ENCODE measurements around the gene PCGF2. TPM values are rescaled to one million over a fixed set of nuclear protein-coding genes. Genes with fewer than 3 reads are reported as not detected.
A peak's percentile ranks its signal among the peaks of the same experiment; 100 is the strongest.

The PCGF2 gene
- total and polyA plus RNA-seq, 5 donors from 2014 or later, result 0.25 TPM; not detected in 4

GRCh38 chr17:38740044-38740443 is 8.1 kb downstream of the PCGF2 start:
- H3K4me3 ChIP-seq (ENCODE audit: low read depth, low read length), result no peak overlapping the region
- DNase-seq (no peak), ATAC-seq (ENCODE audit: low read depth in 2 of 2) (no peak)
- peaks cover 4% of the 10 kb centered on the region for H3K4me1 ChIP-seq (ENCODE audit: control insufficient read depth, insufficient read depth, low read length, poor library complexity, severe bottlenecking)
- no peak overlapping the region for H3K27ac Mint-ChIP-seq
- peaks cover 5% of the 10 kb centered on the region for H3K27me3 Mint-ChIP-seq
- no peak overlapping the region for H3K27ac ChIP-seq (ENCODE audit: insufficient read depth, low read length, poor library complexity, severe bottlenecking)
- H3K9me3 ChIP-seq (ENCODE audit: control insufficient read depth in 2 of 2, low read length in 2 of 2), result no peaks in the 10 kb centered on the region
- H3K9me3 Mint-ChIP-seq, result peaks cover 0 to 2% (median 0%) of the 10 kb centered on the region in 7 donors
- H3K4me1 Mint-ChIP-seq, result peaks cover 0 to 4% (median 0%) of the 10 kb centered on the region in 4 donors
- H3K27me3 ChIP-seq (ENCODE audit: control insufficient read depth, insufficient read depth, low read length), result no peaks in the 10 kb centered on the region
- H3K4me3 Mint-ChIP-seq, result no peak overlapping the region
- H3K36me3 ChIP-seq (ENCODE audit: control insufficient read depth, insufficient read depth, low read length), result no peaks in the 10 kb centered on the region
- no peaks in the 10 kb centered on the region for H3K36me3 Mint-ChIP-seq

- Mint-ChIP-seq H3K27ac (no peak overlapping the region), H3K4me1 (peaks cover 0 to 12% (median 5%) of the 10 kb centered on the region in 4 donors), H3K4me3 (no peak overlapping the region), H3K36me3 (no peaks in the 10 kb centered on the region), H3K9me3 (peaks cover 0 to 2% (median 0%) of the 10 kb centered on the region in 7 donors), H3K27me3 (no peaks in the 10 kb centered on the region)
- Histone ChIP-seq H3K27ac (ENCODE audit: insufficient read depth, low read length, poor library complexity, severe bottlenecking) (no peak overlapping the region), H3K36me3 (ENCODE audit: control insufficient read depth, insufficient read depth, low read length) (no peaks in the 10 kb centered on the region), H3K4me1 (ENCODE audit: control insufficient read depth, insufficient read depth, low read length, poor library complexity, severe bottlenecking) (peaks cover 10% of the 10 kb centered on the region), H3K9me3 (ENCODE audit: control insufficient read depth in 2 of 2, low read length in 2 of 2) (no peaks in the 10 kb centered on the region), H3K4me3 (ENCODE audit: low read depth, low read length) (no peak overlapping the region), H3K27me3 (ENCODE audit: control insufficient read depth, insufficient read depth, low read length) (no peaks in the 10 kb centered on the region)
- DNase-seq, result no peak
- no peak for ATAC-seq (ENCODE audit: low read depth in 2 of 2)
These were observed 8.8 kb downstream of the PCGF2 start for GRCh38 chr17:38739305-38739704.

- no peak overlapping the region for H3K27ac Mint-ChIP-seq
- Histone ChIP-seq H3K27me3 (ENCODE audit: control insufficient read depth, insufficient read depth, low read length) (no peaks in the 10 kb centered on the region), H3K36me3 (ENCODE audit: control insufficient read depth, insufficient read depth, low read length) (no peaks in the 10 kb centered on the region), H3K4me1 (ENCODE audit: control insufficient read depth, insufficient read depth, low read length, poor library complexity, severe bottlenecking) (peaks cover 15% of the 10 kb centered on the region), H3K27ac (ENCODE audit: insufficient read depth, low read length, poor library complexity, severe bottlenecking) (no peak overlapping the region), H3K4me3 (ENCODE audit: low read depth, low read length) (no peak overlapping the region), H3K9me3 (ENCODE audit: control insufficient read depth in 2 of 2, low read length in 2 of 2) (no peaks in the 10 kb centered on the region)
- no peak for DNase-seq
- H3K4me3 Mint-ChIP-seq, result no peak overlapping the region
- H3K27me3 Mint-ChIP-seq, result no peaks in the 10 kb centered on the region
- H3K4me1 Mint-ChIP-seq, result peaks cover 0 to 18% (median 10%) of the 10 kb centered on the region in 4 donors
- peaks cover 0 to under 1% (median 0%) of the 10 kb centered on the region in 7 donors for H3K9me3 Mint-ChIP-seq
- ATAC-seq (ENCODE audit: low read depth in 2 of 2), result no peak
- H3K36me3 Mint-ChIP-seq, result no peaks in the 10 kb centered on the region
These were observed 9.4 kb downstream of the PCGF2 start for GRCh38 chr17:38738686-38739085.

GRCh38 chr17:38738007-38738662 is 10.0 kb downstream of the PCGF2 start:
- no peak for ATAC-seq (ENCODE audit: low read depth in 2 of 2)
- Histone ChIP-seq H3K4me1 (ENCODE audit: control insufficient read depth, insufficient read depth, low read length, poor library complexity, severe bottlenecking) (peaks cover 15% of the 10 kb centered on the region), H3K9me3 (ENCODE audit: control insufficient read depth in 2 of 2, low read length in 2 of 2) (no peaks in the 10 kb centered on the region), H3K4me3 (ENCODE audit: low read depth, low read length) (no peak overlapping the region), H3K36me3 (ENCODE audit: control insufficient read depth, insufficient read depth, low read length) (no peaks in the 10 kb centered on the region), H3K27me3 (ENCODE audit: control insufficient read depth, insufficient read depth, low read length) (no peaks in the 10 kb centered on the region), H3K27ac (ENCODE audit: insufficient read depth, low read length, poor library complexity, severe bottlenecking) (no peak overlapping the region)
- Mint-ChIP-seq H3K27me3 (no peaks in the 10 kb centered on the region), H3K4me1 (peaks cover 0 to 23% (median 13%) of the 10 kb centered on the region in 4 donors), H3K27ac (no peak overlapping the region), H3K4me3 (no peak overlapping the region), H3K36me3 (no peaks in the 10 kb centered on the region), H3K9me3 (no peaks in the 10 kb centered on the region)
- no peak for DNase-seq

GRCh38 chr17:38735161-38735997 is 12.8 kb downstream of the PCGF2 start:
- no peaks in the 10 kb centered on the region for H3K27me3 Mint-ChIP-seq
- H3K4me1 Mint-ChIP-seq, result peaks cover 0 to 50% (median 29%) of the 10 kb centered on the region in 4 donors
- no peaks in the 10 kb centered on the region for H3K36me3 ChIP-seq (ENCODE audit: control insufficient read depth, insufficient read depth, low read length)
- peaks cover 0 to 1% (median 0%) of the 10 kb centered on the region in 7 donors for H3K9me3 Mint-ChIP-seq
- ATAC-seq (ENCODE audit: low read depth in 2 of 2), result peak in 1 of 2 donors; percentile 19
- no peaks in the 10 kb centered on the region for H3K9me3 ChIP-seq (ENCODE audit: control insufficient read depth in 2 of 2, low read length in 2 of 2)
- H3K36me3 Mint-ChIP-seq, result no peaks in the 10 kb centered on the region
- H3K4me1 ChIP-seq (ENCODE audit: control insufficient read depth, insufficient read depth, low read length, poor library complexity, severe bottlenecking), result peaks cover 33% of the 10 kb centered on the region
- peak overlapping the region in 1 of 4 donors; percentile 78 for H3K4me3 Mint-ChIP-seq
- peak overlapping the region in 1 of 3 donors; percentile 76 for H3K27ac Mint-ChIP-seq
- no peaks in the 10 kb centered on the region for H3K27me3 ChIP-seq (ENCODE audit: control insufficient read depth, insufficient read depth, low read length)
- no peak overlapping the region for H3K4me3 ChIP-seq (ENCODE audit: low read depth, low read length)
- H3K27ac ChIP-seq (ENCODE audit: insufficient read depth, low read length, poor library complexity, severe bottlenecking), result no peak overlapping the region
- peak; percentile 57 to 68 (median 66) for DNase-seq

- H3K36me3 Mint-ChIP-seq, result no peaks in the 10 kb centered on the region
- H3K27ac ChIP-seq (ENCODE audit: insufficient read depth, low read length, poor library complexity, severe bottlenecking), result no peak overlapping the region
- no peaks in the 10 kb centered on the region for H3K36me3 ChIP-seq (ENCODE audit: control insufficient read depth, insufficient read depth, low read length)
- H3K4me3 ChIP-seq (ENCODE audit: low read depth, low read length), result no peak overlapping the region
- peaks cover 0 to 1% (median 0%) of the 10 kb centered on the region in 7 donors for H3K9me3 Mint-ChIP-seq
- peak overlapping the region in 2 of 4 donors; percentile 26 to 78 for H3K4me3 Mint-ChIP-seq
- no peaks in the 10 kb centered on the region for H3K9me3 ChIP-seq (ENCODE audit: control insufficient read depth in 2 of 2, low read length in 2 of 2)
- H3K27me3 ChIP-seq (ENCODE audit: control insufficient read depth, insufficient read depth, low read length), result no peaks in the 10 kb centered on the region
- peaks cover 0 to 55% (median 30%) of the 10 kb centered on the region in 4 donors for H3K4me1 Mint-ChIP-seq
- H3K4me1 ChIP-seq (ENCODE audit: control insufficient read depth, insufficient read depth, low read length, poor library complexity, severe bottlenecking), result peaks cover 40% of the 10 kb centered on the region
- H3K27me3 Mint-ChIP-seq, result no peaks in the 10 kb centered on the region
- H3K27ac Mint-ChIP-seq, result peak overlapping the region; percentile 39 to 76 (median 39)
- no peak for ATAC-seq (ENCODE audit: low read depth in 2 of 2)
- peak in 1 of 3 donors; percentile 54 for DNase-seq
These were observed 13.9 kb downstream of the PCGF2 start for GRCh38 chr17:38733982-38734973.

All from CD4-positive, CD25-positive, alpha-beta regulatory T cell (primary cell).